Measurements from ENCODE around the gene ABCG1.

DNA sequence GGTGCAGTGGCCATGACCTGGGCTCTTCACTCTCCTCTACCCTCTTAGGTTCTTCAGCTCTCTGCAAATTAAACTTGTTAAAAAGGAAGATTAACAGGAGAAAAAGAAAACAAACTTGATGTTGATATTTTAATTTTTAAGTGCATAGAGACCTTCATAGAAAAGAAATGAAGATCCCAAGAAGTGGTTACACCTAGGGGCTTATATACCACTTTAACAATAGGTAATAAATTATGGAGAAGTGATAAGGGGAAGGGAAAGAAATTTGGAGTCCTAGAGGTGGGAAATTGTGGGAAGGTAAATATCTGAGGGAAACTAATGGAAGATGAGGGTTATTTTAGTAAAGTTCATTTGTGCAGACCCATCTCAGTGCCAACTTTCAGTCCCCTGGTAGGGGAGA lies 112.7 kb downstream of the ABCG1 start:
- TF ChIP-seq, protein P1, sequence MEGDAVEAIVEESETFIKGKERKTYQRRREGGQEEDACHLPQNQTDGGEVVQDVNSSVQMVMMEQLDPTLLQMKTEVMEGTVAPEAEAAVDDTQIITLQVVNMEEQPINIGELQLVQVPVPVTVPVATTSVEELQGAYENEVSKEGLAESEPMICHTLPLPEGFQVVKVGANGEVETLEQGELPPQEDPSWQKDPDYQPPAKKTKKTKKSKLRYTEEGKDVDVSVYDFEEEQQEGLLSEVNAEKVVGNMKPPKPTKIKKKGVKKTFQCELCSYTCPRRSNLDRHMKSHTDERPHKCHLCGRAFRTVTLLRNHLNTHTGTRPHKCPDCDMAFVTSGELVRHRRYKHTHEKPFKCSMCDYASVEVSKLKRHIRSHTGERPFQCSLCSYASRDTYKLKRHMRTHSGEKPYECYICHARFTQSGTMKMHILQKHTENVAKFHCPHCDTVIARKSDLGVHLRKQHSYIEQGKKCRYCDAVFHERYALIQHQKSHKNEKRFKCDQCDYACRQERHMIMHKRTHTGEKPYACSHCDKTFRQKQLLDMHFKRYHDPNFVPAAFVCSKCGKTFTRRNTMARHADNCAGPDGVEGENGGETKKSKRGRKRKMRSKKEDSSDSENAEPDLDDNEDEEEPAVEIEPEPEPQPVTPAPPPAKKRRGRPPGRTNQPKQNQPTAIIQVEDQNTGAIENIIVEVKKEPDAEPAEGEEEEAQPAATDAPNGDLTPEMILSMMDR (IDR thresholded peaks at IDR 0.05; ENCODE audit: extremely low read depth in 1 of 2, insufficient read depth in 1 of 2, low read depth in 1 of 2, low read length in 2 of 2) = no peak
- TF ChIP-seq POLR2AphosphoS5 (IDR thresholded peaks at IDR 0.05; ENCODE audit: insufficient read depth, low read depth, low read length) (no peak), POLR2A (IDR thresholded peaks at IDR 0.05; ENCODE audit: low read depth, low read length) (no peak)

Data from endothelial cell of umbilical vein (primary cell).